C4-2B (cell line): ENCODE measurements around the gene TUB.

Experiments used
- ZFX ChIP-seq: fragments of 450-650 bp; IDR thresholded peaks from 2 replicates; pipeline ENCODE4 v1.6.1; 2017
- TF ChIP-seq, protein P1 (sequence below): fragments of 450-650 bp; conservative IDR thresholded peaks from 2 replicates; pipeline ENCODE4 v1.5.1; 2017; ENCODE audit warnings: mild to moderate bottlenecking

DNA sequence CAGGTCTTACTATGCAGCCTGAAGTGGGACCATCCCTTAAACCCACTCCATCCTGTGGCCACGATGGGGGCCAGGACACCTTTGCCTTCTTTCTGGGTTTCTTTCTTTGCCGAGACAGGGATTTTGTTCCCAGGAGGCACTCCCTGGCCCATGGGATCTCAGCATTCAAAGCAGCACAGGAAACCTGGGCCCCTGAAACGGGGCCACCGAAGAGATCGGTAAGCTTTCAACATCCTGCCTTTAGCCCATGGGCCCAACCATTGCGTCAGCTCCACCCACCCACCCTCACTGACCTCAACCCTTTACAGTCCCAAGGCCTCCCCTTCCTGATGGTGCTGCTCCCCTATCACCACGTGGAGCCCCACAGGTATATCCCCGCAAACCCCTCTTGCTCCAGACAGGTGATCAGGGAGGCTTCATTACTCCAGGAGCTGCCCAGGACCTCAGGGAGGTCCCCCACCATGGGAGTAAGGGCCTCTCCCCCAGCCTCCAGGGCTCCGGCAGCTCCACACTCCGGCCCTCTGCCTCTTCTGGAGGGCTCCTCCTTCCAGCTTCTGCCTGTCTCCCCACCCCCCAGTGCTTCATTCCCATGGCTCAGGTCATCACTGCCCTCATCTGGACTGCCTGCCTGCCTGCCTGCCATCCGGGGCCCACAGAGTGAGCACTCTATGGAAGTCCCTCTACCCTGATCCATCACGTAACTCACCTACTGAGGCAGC is 42.0 kb upstream of the TUB start:
- TF ChIP-seq, protein P1, sequence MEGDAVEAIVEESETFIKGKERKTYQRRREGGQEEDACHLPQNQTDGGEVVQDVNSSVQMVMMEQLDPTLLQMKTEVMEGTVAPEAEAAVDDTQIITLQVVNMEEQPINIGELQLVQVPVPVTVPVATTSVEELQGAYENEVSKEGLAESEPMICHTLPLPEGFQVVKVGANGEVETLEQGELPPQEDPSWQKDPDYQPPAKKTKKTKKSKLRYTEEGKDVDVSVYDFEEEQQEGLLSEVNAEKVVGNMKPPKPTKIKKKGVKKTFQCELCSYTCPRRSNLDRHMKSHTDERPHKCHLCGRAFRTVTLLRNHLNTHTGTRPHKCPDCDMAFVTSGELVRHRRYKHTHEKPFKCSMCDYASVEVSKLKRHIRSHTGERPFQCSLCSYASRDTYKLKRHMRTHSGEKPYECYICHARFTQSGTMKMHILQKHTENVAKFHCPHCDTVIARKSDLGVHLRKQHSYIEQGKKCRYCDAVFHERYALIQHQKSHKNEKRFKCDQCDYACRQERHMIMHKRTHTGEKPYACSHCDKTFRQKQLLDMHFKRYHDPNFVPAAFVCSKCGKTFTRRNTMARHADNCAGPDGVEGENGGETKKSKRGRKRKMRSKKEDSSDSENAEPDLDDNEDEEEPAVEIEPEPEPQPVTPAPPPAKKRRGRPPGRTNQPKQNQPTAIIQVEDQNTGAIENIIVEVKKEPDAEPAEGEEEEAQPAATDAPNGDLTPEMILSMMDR = no peak
- TF ChIP-seq ZFX = no peak
